CD4-positive, alpha-beta memory T cell (primary cell): Measurements from ENCODE around the gene IGFL1. TPM values are rescaled to one million over a fixed set of nuclear protein-coding genes. Genes with fewer than 3 reads are reported as not detected.
A peak's percentile ranks its signal among the peaks of the same experiment; 100 is the strongest.
"Not testable (repeated sequence)": the region's sequence is repeated elsewhere in the genome, so short reads cannot be mapped to it uniquely, and the experiment has no call there.

Experiments
- CTCF ChIA-PET: fragments of 350-600 bp; sonication (Branson Sonifier 250); formaldehyde crosslinking; loops from one replicate; lab custom pipeline; 2021; ENCODE audit warnings: inconsistent platforms; ENCODE audit not compliant: partially characterized antibody; lab: Charles Lee
- POLR2A ChIA-PET: fragments of 350-600 bp; sonication (Branson Sonifier 250); formaldehyde crosslinking; loops from one replicate; lab custom pipeline; 2021; ENCODE audit not compliant: partially characterized antibody; lab: Charles Lee
- DNase-seq, 5 donors: peaks; one replicate each; pipeline versions ENCODE4 v3.0.0 to v3.0.0-alpha.2; 2020 to 2022; ENCODE audit warnings: mixed read lengths in 1 of 5
- H3K27ac ChIP-seq: one replicate; pipeline ENCODE4 v1.7.0; 2013; ENCODE audit warnings: low read depth, low read length
- H3K27me3 ChIP-seq: 2 replicates; pipeline ENCODE4 v1.7.0; 2013; ENCODE audit warnings: mild to moderate bottlenecking, low read length, moderate library complexity; ENCODE audit not compliant: insufficient read depth
- H3K36me3 ChIP-seq: 2 replicates; pipeline ENCODE4 v1.7.0; 2013; ENCODE audit warnings: mild to moderate bottlenecking, low read length, moderate library complexity; ENCODE audit not compliant: insufficient read depth
- H3K4me1 ChIP-seq: 2 replicates; pipeline ENCODE4 v1.7.0; 2013; ENCODE audit warnings: mild to moderate bottlenecking, low read length, moderate library complexity; ENCODE audit not compliant: insufficient read depth
- H3K4me3 ChIP-seq, 2 donors: one replicate each; pipeline ENCODE4 v1.7.0; 2013; ENCODE audit warnings: low read length in 2 of 2, mild to moderate bottlenecking in 1 of 2
- H3K9me3 ChIP-seq, 2 donors: one replicate each; pipeline ENCODE4 v1.7.0; 2013; ENCODE audit warnings: low read length in 2 of 2, control low read depth in 1 of 2; ENCODE audit not compliant: control insufficient read depth in 1 of 2
- H3K27ac Mint-ChIP-seq, 7 donors: one replicate each; pipeline ENCODE4 v1.8.0; 2020 to 2021; ENCODE audit warnings: mixed read lengths in 7 of 7, mild to moderate bottlenecking in 6 of 7, inconsistent platforms in 3 of 7, moderate library complexity in 3 of 7
- H3K27me3 Mint-ChIP-seq, 2 donors: one replicate each; pipeline ENCODE4 v1.8.0; 2020 to 2021; ENCODE audit warnings: mixed read lengths in 2 of 2
- H3K36me3 Mint-ChIP-seq, 2 donors: one replicate each; pipeline ENCODE4 v1.8.0; 2020 to 2021; ENCODE audit warnings: mixed read lengths in 2 of 2, inconsistent platforms in 1 of 2, mild to moderate bottlenecking in 1 of 2
- H3K4me1 Mint-ChIP-seq, 4 donors: one replicate each; pipeline ENCODE4 v1.8.0; 2020 to 2021; ENCODE audit warnings: mixed read lengths in 4 of 4, mild to moderate bottlenecking in 1 of 4
- H3K4me3 Mint-ChIP-seq, 8 donors: one replicate each; pipeline ENCODE4 v1.8.0; 2020 to 2021; ENCODE audit warnings: mixed read lengths in 8 of 8, mild to moderate bottlenecking in 7 of 8, moderate library complexity in 6 of 8, inconsistent platforms in 3 of 8
- H3K9me3 Mint-ChIP-seq, 8 donors: one replicate each; pipeline ENCODE4 v1.8.0; 2020 to 2021; ENCODE audit warnings: mixed read lengths in 8 of 8, mild to moderate bottlenecking in 5 of 8, inconsistent platforms in 3 of 8, moderate library complexity in 1 of 8
- intact Hi-C: fragments of 100-400 bp; cut with micrococcal nuclease; formaldehyde crosslinking; loops from one replicate; pipeline ENCODE4 v1.15.1; 2023
- polyA plus RNA-seq, 2 donors: library from polyadenylated mRNA; unstranded; fragments of 300-500 nt; fragmentation: Illumina TruSeq; gene quantifications; one replicate each; pipeline ENCODE4 v1.2.3, GENCODE V29; 2021
- total RNA-seq, 2 experiments: library from RNA; stranded (reverse); gene quantifications; one replicate each; pipeline ENCODE4 v1.2.3, GENCODE V29; 2021

Gene IGFL1
- total RNA-seq (not detected), polyA plus RNA-seq (not detected)

GRCh38 chr19:46229442-46229841, at the start of gene IGFL1:
IGFL1 (plus strand) TSS chr19:46229742; CDS start chr19:46229775, 33 bp downstream.
- ChIA-PET POLR2A (no interaction called here), CTCF (no interaction called here)
- Mint-ChIP-seq H3K4me1 (peaks cover 5 to 9% (median 7%) of the 10 kb centered on the region in 4 donors), H3K9me3 (no peaks in the 10 kb centered on the region), H3K27ac (no peak within 1 kb of the TSS), H3K4me3 (no peak within 1 kb of the TSS), H3K27me3 (peaks cover 13 to 31% of the 10 kb centered on the region in 2 donors), H3K36me3 (no peaks in the 10 kb centered on the region)
- no peak for DNase-seq
- intact Hi-C loops: no loop called here
- no peaks in the 10 kb centered on the region for H3K36me3 ChIP-seq
- peaks cover 10% of the 10 kb centered on the region for H3K4me1 ChIP-seq
- H3K27ac ChIP-seq: no peak within 1 kb of the TSS
- no peak within 1 kb of the TSS for H3K4me3 ChIP-seq
- H3K9me3 ChIP-seq: no peaks in the 10 kb centered on the region
- H3K27me3 ChIP-seq: no peaks in the 10 kb centered on the region

GRCh38 chr19:46180701-46181387, 48.7 kb upstream of the IGFL1 start:
- Histone ChIP-seq H3K4me1 (no peaks in the 10 kb centered on the region), H3K36me3 (no peaks in the 10 kb centered on the region), H3K9me3 (no peaks in the 10 kb centered on the region), H3K27me3 (no peaks in the 10 kb centered on the region), H3K4me3 (no peak overlapping the region), H3K27ac (no peak overlapping the region)
- Mint-ChIP-seq H3K27ac (no peak overlapping the region), H3K4me3 (no peak overlapping the region), H3K9me3 (peaks cover 0 to 2% (median 0%) of the 10 kb centered on the region in 8 donors), H3K36me3 (no peaks in the 10 kb centered on the region), H3K4me1 (peaks cover 0 to 11% (median 2%) of the 10 kb centered on the region in 4 donors), H3K27me3 (peaks cover 10 to 23% of the 10 kb centered on the region in 2 donors)
- DNase-seq: no peak
- CTCF ChIA-PET: no interaction called here
- intact Hi-C loops: no loop called here
- POLR2A ChIA-PET: no interaction called here

DNA sequence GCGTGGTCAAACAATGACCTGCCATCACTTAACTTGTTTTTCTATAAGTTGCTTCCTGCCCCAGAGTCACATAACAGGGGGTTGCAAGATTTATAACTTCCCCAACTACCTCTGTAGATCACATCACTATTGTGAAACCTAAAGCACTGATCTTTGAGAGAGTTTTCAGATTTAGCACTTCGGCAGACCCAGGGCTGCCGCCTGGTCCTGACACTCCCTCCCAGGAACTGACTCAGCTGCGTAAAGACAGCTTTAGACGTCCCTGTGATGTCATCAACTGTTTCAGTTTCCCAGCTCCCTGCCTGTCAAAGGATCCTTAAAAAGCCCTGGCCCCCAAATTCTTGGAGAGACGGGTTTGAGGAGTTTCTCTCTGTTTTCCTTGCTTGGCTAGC, 48.2 kb upstream of the IGFL1 start:
- Mint-ChIP-seq H3K27me3 (peaks cover 10 to 24% of the 10 kb centered on the region in 2 donors), H3K4me3 (no peak overlapping the region), H3K36me3 (no peaks in the 10 kb centered on the region), H3K4me1 (peaks cover 0 to 11% (median 2%) of the 10 kb centered on the region in 4 donors), H3K27ac (no peak overlapping the region), H3K9me3 (no peaks in the 10 kb centered on the region)
- intact Hi-C loops: no loop called here
- Histone ChIP-seq H3K36me3 (no peaks in the 10 kb centered on the region), H3K4me1 (no peaks in the 10 kb centered on the region), H3K9me3 (no peaks in the 10 kb centered on the region), H3K27me3 (no peaks in the 10 kb centered on the region), H3K27ac (no peak overlapping the region), H3K4me3 (no peak overlapping the region)
- CTCF ChIA-PET: no interaction called here
- POLR2A ChIA-PET: no interaction called here
- no peak for DNase-seq

- H3K4me1 ChIP-seq: no peaks in the 10 kb centered on the region
- no peak overlapping the region for H3K27ac Mint-ChIP-seq
- H3K36me3 Mint-ChIP-seq: no peaks in the 10 kb centered on the region
- no peak overlapping the region for H3K27ac ChIP-seq
- H3K9me3 Mint-ChIP-seq: no peaks in the 10 kb centered on the region
- no peaks in the 10 kb centered on the region for H3K36me3 ChIP-seq
- no peak for DNase-seq
- ChIA-PET POLR2A (no interaction called here), CTCF (no interaction called here)
- no peaks in the 10 kb centered on the region for H3K9me3 ChIP-seq
- peaks cover 0 to 11% (median 2%) of the 10 kb centered on the region in 4 donors for H3K4me1 Mint-ChIP-seq
- no peak overlapping the region for H3K4me3 Mint-ChIP-seq
- peaks cover 10 to 22% of the 10 kb centered on the region in 2 donors for H3K27me3 Mint-ChIP-seq
- no peaks in the 10 kb centered on the region for H3K27me3 ChIP-seq
- intact Hi-C loops: no loop called here
- H3K4me3 ChIP-seq: no peak overlapping the region
These were observed 47.1 kb upstream of the IGFL1 start for GRCh38 chr19:46182476-46182875.

DNA sequence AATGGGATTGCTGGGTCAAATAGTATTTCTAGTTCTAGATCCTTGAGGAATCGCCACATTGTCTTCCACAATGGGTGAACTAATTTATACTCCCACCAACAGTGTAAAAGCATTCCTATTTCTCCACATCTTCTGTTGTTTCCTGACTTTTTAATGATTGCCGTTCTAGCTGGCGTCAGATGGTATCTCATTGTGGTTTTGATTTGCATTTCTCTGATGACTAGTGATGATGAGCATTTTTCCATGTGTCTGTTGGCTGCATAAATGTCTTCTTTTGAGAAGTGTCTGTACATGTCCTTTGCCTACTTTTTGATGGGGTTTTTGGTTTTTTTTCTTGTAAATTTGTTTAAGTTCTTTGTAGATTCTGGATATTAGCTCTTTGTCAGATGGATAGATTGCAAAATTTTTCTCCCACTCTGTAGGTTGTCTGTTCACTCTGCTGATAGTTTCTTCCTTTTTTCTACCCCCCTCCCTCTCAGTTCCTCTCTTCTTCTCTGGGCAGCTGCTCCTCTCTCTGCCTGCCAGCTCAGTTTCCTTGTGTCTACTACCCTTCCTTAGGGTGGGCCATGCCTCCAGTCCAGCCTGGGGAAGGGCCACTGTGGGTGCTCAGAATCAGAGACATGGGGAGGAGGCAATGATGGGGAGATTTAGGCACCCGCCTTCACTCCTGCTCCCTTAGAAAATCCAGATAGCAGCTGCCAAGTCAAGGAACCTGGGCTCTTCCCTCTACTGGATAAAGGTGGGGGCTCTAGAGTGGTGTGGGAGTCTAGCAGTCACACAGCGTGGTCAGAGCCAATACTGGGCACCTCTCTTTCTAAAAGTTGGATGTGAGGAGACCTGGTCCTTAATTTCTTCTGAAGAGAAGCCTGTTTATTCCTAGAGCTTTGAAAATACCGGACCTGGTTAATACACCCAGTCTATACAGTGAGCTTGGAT, 44.5 kb upstream of the IGFL1 start:
- H3K27ac Mint-ChIP-seq, H3K4me3 ChIP-seq, H3K27ac ChIP-seq, H3K36me3 Mint-ChIP-seq, H3K9me3 ChIP-seq, DNase-seq, H3K4me1 ChIP-seq, POLR2A ChIA-PET, intact Hi-C loops, H3K27me3 ChIP-seq, H3K36me3 ChIP-seq, H3K9me3 Mint-ChIP-seq: not testable (repeated sequence)
- peak overlapping the region in 1 of 8 donors; percentile 12 for H3K4me3 Mint-ChIP-seq
- peaks cover 0 to 11% (median 2%) of the 10 kb centered on the region in 4 donors for H3K4me1 Mint-ChIP-seq
- peaks cover 12 to 31% of the 10 kb centered on the region in 2 donors for H3K27me3 Mint-ChIP-seq
- CTCF ChIA-PET: interaction anchor here (0.6 kb wide), 1 partner anchor 1848 kb away, joined by 3 read pairs; no protein-coding TSS in a partner anchor

DNA sequence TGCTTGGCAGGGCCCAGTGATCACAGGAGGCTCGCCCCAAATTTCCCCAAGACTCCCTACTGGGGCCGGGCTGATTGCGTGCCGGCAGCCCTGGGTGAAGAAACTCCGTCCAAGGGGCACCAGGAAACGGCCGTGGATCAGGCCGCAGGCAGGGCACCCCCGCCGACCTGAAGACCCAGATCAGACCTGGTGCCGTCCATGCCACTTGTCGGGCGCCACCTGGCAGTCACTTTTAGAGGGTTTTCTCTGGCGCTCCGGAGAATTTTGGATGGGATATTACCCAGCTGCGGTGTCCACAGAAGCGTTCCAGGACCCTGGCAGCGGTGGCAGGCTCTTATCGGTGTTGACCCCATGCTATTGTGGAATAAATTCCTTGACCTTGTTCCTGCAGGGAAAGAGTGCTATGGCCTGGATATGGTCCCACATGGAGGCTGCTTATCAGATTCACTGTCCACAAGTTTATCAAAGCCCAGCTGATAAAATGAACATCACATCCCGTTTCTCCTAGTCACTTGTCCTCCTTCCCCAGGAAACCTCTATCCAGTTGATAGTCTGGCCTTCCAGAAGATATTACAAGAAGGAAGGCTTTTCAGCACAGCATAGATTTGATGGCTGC, 43.3 kb upstream of the IGFL1 start:
- Histone ChIP-seq H3K4me3 (no peak overlapping the region), H3K36me3 (no peaks in the 10 kb centered on the region), H3K27ac (no peak overlapping the region), H3K9me3 (no peaks in the 10 kb centered on the region), H3K27me3 (peaks cover 5% of the 10 kb centered on the region), H3K4me1 (no peaks in the 10 kb centered on the region)
- DNase-seq: no peak
- H3K27me3 Mint-ChIP-seq: peaks cover 15 to 41% of the 10 kb centered on the region in 2 donors
- ChIA-PET CTCF (interaction anchor here (0.6 kb wide), 1 partner anchor 1846 kb away, joined by 3 read pairs; no protein-coding TSS in a partner anchor), POLR2A (no interaction called here)
- intact Hi-C loops: no loop called here
- H3K9me3 Mint-ChIP-seq: no peaks in the 10 kb centered on the region
- peaks cover 0 to 10% (median 2%) of the 10 kb centered on the region in 4 donors for H3K4me1 Mint-ChIP-seq
- no peak overlapping the region for H3K4me3 Mint-ChIP-seq
- no peak overlapping the region for H3K27ac Mint-ChIP-seq
- no peaks in the 10 kb centered on the region for H3K36me3 Mint-ChIP-seq

DNA sequence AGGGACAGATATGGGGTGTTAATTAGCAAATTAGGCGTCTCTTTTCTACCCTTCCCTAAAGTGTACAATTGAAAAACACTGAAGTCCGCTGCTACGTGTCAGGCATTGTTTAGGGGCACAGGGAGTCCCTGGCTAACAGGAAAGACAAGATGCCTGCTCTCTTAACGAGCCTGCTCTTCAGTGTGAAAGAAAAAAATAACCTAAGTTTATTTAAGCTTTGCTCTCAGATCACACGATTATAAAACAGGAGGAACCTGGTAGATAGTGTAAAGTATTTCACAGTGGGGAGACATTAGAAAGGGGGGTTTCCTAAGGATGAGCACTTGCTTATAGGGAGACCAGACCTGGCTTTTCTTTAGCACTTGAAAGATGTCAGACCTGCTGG, 42.8 kb upstream of the IGFL1 start:
- peaks cover 5% of the 10 kb centered on the region for H3K27me3 ChIP-seq
- CTCF ChIA-PET: no interaction called here
- no peaks in the 10 kb centered on the region for H3K9me3 ChIP-seq
- no peak overlapping the region for H3K4me3 ChIP-seq
- H3K27ac ChIP-seq: no peak overlapping the region
- no peak for DNase-seq
- H3K9me3 Mint-ChIP-seq: no peaks in the 10 kb centered on the region
- no peaks in the 10 kb centered on the region for H3K36me3 Mint-ChIP-seq
- POLR2A ChIA-PET: no interaction called here
- no peaks in the 10 kb centered on the region for H3K36me3 ChIP-seq
- peaks cover 0 to 6% (median under 1%) of the 10 kb centered on the region in 4 donors for H3K4me1 Mint-ChIP-seq
- no peak overlapping the region for H3K4me3 Mint-ChIP-seq
- no peaks in the 10 kb centered on the region for H3K4me1 ChIP-seq
- intact Hi-C loops: no loop called here
- H3K27me3 Mint-ChIP-seq: peaks cover 17 to 43% of the 10 kb centered on the region in 2 donors
- no peak overlapping the region for H3K27ac Mint-ChIP-seq
